K562 (cell line): ENCODE results near the gene GRB2. TPM values are rescaled to one million over a fixed set of nuclear protein-coding genes. Genes with fewer than 3 reads are reported as not detected.

Source experiments
- CBX1 ChIP-seq: sonication (generic); IDR thresholded peaks from 2 replicates; pipeline ENCODE4 v1.6.1; 2016; ENCODE audit warnings: antibody characterized with exemption, low read depth, mild to moderate bottlenecking
- EGR1 ChIP-seq: fragments of 450-650 bp; conservative IDR thresholded peaks from 2 replicates; pipeline ENCODE4 v1.6.1; 2017; ENCODE audit warnings: mild to moderate bottlenecking
- ETV1 ChIP-seq: fragments of 450-650 bp; conservative IDR thresholded peaks from 2 replicates; pipeline ENCODE4 v1.6.1; 2016; ENCODE audit warnings: missing genetic modification characterization, control low read depth, low read depth, missing compliant biosample characterization
- FUS ChIP-seq: fragments of 200-400 bp; formaldehyde crosslinking; optimal IDR thresholded peaks from 2 replicates; pipeline ENCODE3; 2017; ENCODE audit warnings: low read depth, low read length
- GABPA ChIP-seq: fragments of 200-800 bp; sonication (Bioruptor generic); conservative IDR thresholded peaks from 2 replicates; pipeline ENCODE4 v1.6.1; 2016; ENCODE audit warnings: low read depth, missing genetic modification characterization, missing compliant biosample characterization
- MIER1 ChIP-seq: fragments of 450-650 bp; IDR thresholded peaks from 2 replicates; pipeline ENCODE4 v1.6.1; 2016; ENCODE audit warnings: antibody characterized with exemption, mild to moderate bottlenecking, low read depth
- MXD1 ChIP-seq: fragments of 250-450 bp; sonication (Bioruptor Pico); IDR thresholded peaks from 2 replicates; pipeline ENCODE4 v1.8.0; 2021; ENCODE audit warnings: borderline replicate concordance, mild to moderate bottlenecking, moderate library complexity; ENCODE audit not compliant: poor library complexity, severe bottlenecking
- NCOA6 ChIP-seq: fragments of 450-650 bp; IDR thresholded peaks from 2 replicates; pipeline ENCODE4 v1.6.1; 2017; ENCODE audit warnings: mild to moderate bottlenecking
- NRF1 ChIP-seq, 2 experiments: fragments of 450-650 bp; IDR thresholded peaks in 1 of 2; conservative IDR thresholded peaks in 1 of 2; 2 replicates each; pipeline ENCODE4 v1.6.1; 2014; ENCODE audit warnings: mild to moderate bottlenecking in 2 of 2
- PTTG1 ChIP-seq: fragments of 450-650 bp; IDR thresholded peaks from 2 replicates; pipeline ENCODE4 v1.6.1; 2016; ENCODE audit warnings: low read depth, mild to moderate bottlenecking, missing genetic modification characterization, missing compliant biosample characterization
- RBM25 ChIP-seq: fragments of 200-400 bp; formaldehyde crosslinking; IDR thresholded peaks from 2 replicates; pipeline ENCODE4 v1.6.1; 2018; ENCODE audit warnings: low read length, low read depth, moderate library complexity; ENCODE audit not compliant: severe bottlenecking
- XRCC5 ChIP-seq: fragments of 200-400 bp; formaldehyde crosslinking; IDR thresholded peaks from 2 replicates; pipeline ENCODE4 v1.6.1; 2017; ENCODE audit warnings: low read depth, mild to moderate bottlenecking, low read length
- ZBTB2 ChIP-seq: fragments of 450-650 bp; IDR thresholded peaks from 2 replicates; pipeline ENCODE4 v1.6.1; 2016; ENCODE audit warnings: antibody characterized with exemption
- ZNF140 ChIP-seq: fragments of 250-450 bp; sonication (Bioruptor Pico); IDR thresholded peaks from 2 replicates; pipeline ENCODE4 v1.8.0; 2021; ENCODE audit warnings: moderate library complexity, mild to moderate bottlenecking, inconsistent platforms
- ZNF407 ChIP-seq: fragments of 450-650 bp; IDR thresholded peaks from 2 replicates; pipeline ENCODE4 v1.6.1; 2016; ENCODE audit warnings: low read depth
- ZNF41 ChIP-seq: fragments of 250-450 bp; sonication (Bioruptor Pico); conservative IDR thresholded peaks from 2 replicates; pipeline ENCODE4 v1.4.0; 2020; ENCODE audit warnings: mild to moderate bottlenecking
- polyA plus RNA-seq, 8 experiments: library from polyadenylated mRNA; depleted of rRNA in 4 of 8; stranded (reverse) in 5 of 8; unstranded in 3 of 8; fragments of >200 nt; fragmentation: Nextera tagmentation in 2 of 8; fragmentation: Illumina TruSeq in 1 of 8; extraction: Ambion mirVana in 2 of 8; extraction: Trizol in 1 of 8; gene quantifications; 2 replicates each; pipeline versions ENCODE4 v1.2.1 to v1.2.3, GENCODE V29; 2011 to 2014; ENCODE audit warnings: inconsistent platforms in 1 of 8, missing spikeins in 1 of 8
- total RNA-seq, 7 experiments: library from RNA; depleted of rRNA in 6 of 7; stranded (reverse); fragments of >200 nt in 6 of 7; fragmentation: Illumina TruSeq in 2 of 7; extraction: Trizol in 2 of 7; gene quantifications; 2 replicates each; pipeline versions ENCODE4 v1.2.1 to v1.2.3, GENCODE V29; 2011 to 2021; ENCODE audit warnings: low replicate concordance in 1 of 7
- TF ChIP-seq, protein P1 (sequence below): fragments of 250-450 bp; sonication (Bioruptor Pico); IDR thresholded peaks from 2 replicates; pipeline ENCODE4 v1.8.0; 2021; ENCODE audit warnings: moderate library complexity, mild to moderate bottlenecking, inconsistent platforms

The GRB2 gene
- total and polyA plus RNA-seq, 9 of the 15 experiments (the other 6 are each of a cell fraction or from before 2014, with no cell fraction given), result 57.2 to 136 (median 84.8) TPM

GRCh38 chr17:75338335-75338734, 67.1 kb downstream of the GRB2 start (continued):
- TF ChIP-seq ZNF407 (no peak), XRCC5 (no peak), MIER1 (no peak), GABPA (tag) (peak; percentile 56; the same call in 1 of the 2 replicates), ETV1 (tag) (peak; percentile 63; the same call in 1 of the 2 replicates), ZNF140 (peak; percentile 51; the same call in 1 of the 2 replicates), CBX1 (no peak), ZNF41 (CRISPR knock-in tag) (0 out of 2 replicates have a peak, but pooled peaks have one; percentile 31), NRF1 (conservative IDR thresholded peaks at IDR 0.05 in 1 of 2, IDR thresholded peaks at IDR 0.05 in 1 of 2) (peak; percentile 58 to 62), MXD1 (CRISPR knock-in tag) (no peak), NCOA6 (no peak), FUS (no peak), RBM25 (no peak), PTTG1 (no peak), ZBTB2 (peak; percentile 52; the same call in 1 of the 2 replicates), EGR1 (no peak)
- TF ChIP-seq, protein P1, sequence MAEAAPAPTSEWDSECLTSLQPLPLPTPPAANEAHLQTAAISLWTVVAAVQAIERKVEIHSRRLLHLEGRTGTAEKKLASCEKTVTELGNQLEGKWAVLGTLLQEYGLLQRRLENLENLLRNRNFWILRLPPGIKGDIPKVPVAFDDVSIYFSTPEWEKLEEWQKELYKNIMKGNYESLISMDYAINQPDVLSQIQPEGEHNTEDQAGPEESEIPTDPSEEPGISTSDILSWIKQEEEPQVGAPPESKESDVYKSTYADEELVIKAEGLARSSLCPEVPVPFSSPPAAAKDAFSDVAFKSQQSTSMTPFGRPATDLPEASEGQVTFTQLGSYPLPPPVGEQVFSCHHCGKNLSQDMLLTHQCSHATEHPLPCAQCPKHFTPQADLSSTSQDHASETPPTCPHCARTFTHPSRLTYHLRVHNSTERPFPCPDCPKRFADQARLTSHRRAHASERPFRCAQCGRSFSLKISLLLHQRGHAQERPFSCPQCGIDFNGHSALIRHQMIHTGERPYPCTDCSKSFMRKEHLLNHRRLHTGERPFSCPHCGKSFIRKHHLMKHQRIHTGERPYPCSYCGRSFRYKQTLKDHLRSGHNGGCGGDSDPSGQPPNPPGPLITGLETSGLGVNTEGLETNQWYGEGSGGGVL (CRISPR knock-in tag), result no peak
